ENCODE results near the gene ZNF565.
A peak's percentile ranks its signal among the peaks of the same experiment; 100 is the strongest.
"Not testable (repeated sequence)": the region's sequence is repeated elsewhere in the genome, so short reads cannot be mapped to it uniquely, and the experiment has no call there.

The ZNF565 gene

GRCh38 chr19:36151144-36152018 lies 63.1 kb downstream of the ZNF565 start:
- DNase-seq (ENCODE audit: low spot score) (no peak), FAIRE-seq (peak; percentile 63)

GRCh38 chr19:36150586-36150985 lies 63.9 kb downstream of the ZNF565 start:
- DNase-seq (ENCODE audit: low spot score), result no peak
- FAIRE-seq, result no peak

GRCh38 chr19:36149673-36150406 lies 64.6 kb downstream of the ZNF565 start:
- no peak for DNase-seq (ENCODE audit: low spot score)
- FAIRE-seq, result no peak

- FAIRE-seq, result no peak
- no peak for DNase-seq (ENCODE audit: low spot score)
Measured at GRCh38 chr19:36144624-36145023, 69.8 kb downstream of the ZNF565 start.

- FAIRE-seq (no peak), DNase-seq (ENCODE audit: low spot score) (no peak)
Measured at GRCh38 chr19:36142496-36142895, 72.0 kb downstream of the ZNF565 start.

GRCh38 chr19:36142046-36142445 lies 72.4 kb downstream of the ZNF565 start:
- DNase-seq (ENCODE audit: low spot score), result no peak
- FAIRE-seq, result no peak

- no peak for FAIRE-seq
- DNase-seq (ENCODE audit: low spot score), result peak; percentile 88
Measured at GRCh38 chr19:36141039-36141927, 73.2 kb downstream of the ZNF565 start.

- FAIRE-seq (no peak), DNase-seq (ENCODE audit: low spot score) (peak; percentile 70)
Measured at GRCh38 chr19:36140304-36141038, 74.0 kb downstream of the ZNF565 start.

- DNase-seq (ENCODE audit: low spot score) (peak; percentile 97), FAIRE-seq (peak; percentile 73)
Measured at GRCh38 chr19:36139473-36140303, 74.8 kb downstream of the ZNF565 start, which contains the start of gene CAPNS1. CAPNS1 (plus strand) TSS chr19:36140066; CDS start chr19:36141012, 946 bp downstream.

GRCh38 chr19:36139120-36139472 lies 75.4 kb downstream of the ZNF565 start:
- FAIRE-seq, result no peak

GRCh38 chr19:36136964-36137686 lies 77.3 kb downstream of the ZNF565 start:
- FAIRE-seq (no peak), DNase-seq (ENCODE audit: low spot score) (peak; percentile 85)

More at GRCh38 chr19:36139120-36139472, 75.4 kb downstream of the ZNF565 start:
- DNase-seq (ENCODE audit: low spot score), result no peak

- DNase-seq (ENCODE audit: low spot score); FAIRE-seq: not testable (repeated sequence)
Measured at GRCh38 chr19:36134867-36135266, 79.6 kb downstream of the ZNF565 start.

Data from urothelium cell line (cell line).